Transverse colon (tissue), 4 donors: ENCODE measurements around the gene CPHXL.

Experiments used
- CTCF ChIP-seq, 5 experiments: fragments of 200-600 bp in 3 of 5; fragments of 450-650 bp in 2 of 5; sonication (generic) in 3 of 5; IDR thresholded peaks; 1 replicate in 2 of 5; 2 replicates in 3 of 5; pipeline ENCODE4 v1.5.1; 2016 to 2017; ENCODE audit warnings: antibody characterized with exemption in 5 of 5, inconsistent platforms in 3 of 5, mild to moderate bottlenecking in 2 of 5, moderate library complexity in 1 of 5
- EP300 ChIP-seq: sonication (generic); formaldehyde crosslinking; IDR thresholded peaks from one replicate; pipeline ENCODE4 v1.6.1; 2017; ENCODE audit warnings: antibody characterized with exemption, low read depth
- POLR2A ChIP-seq: fragments of 450-650 bp; IDR thresholded peaks from one replicate; pipeline ENCODE4 v1.6.1; 2016; ENCODE audit warnings: antibody characterized with exemption, mild to moderate bottlenecking, moderate library complexity
- POLR2AphosphoS5 ChIP-seq, 3 donors: sonication (generic); formaldehyde crosslinking; IDR thresholded peaks; one replicate each; pipeline ENCODE4 v1.6.1; 2016; ENCODE audit warnings: antibody characterized with exemption in 3 of 3

GRCh38 chr16:75742424-75743047 is 16.2 kb upstream of the CPHXL start:
- TF ChIP-seq EP300 (no peak), POLR2AphosphoS5 (IDR thresholded peaks at IDR 0.05) (no peak), CTCF (IDR thresholded peaks at IDR 0.05) (no peak), POLR2A (no peak)
